ENCODE data around the gene CCDC102A.

Gene CCDC102A

GRCh38 chr16:57513371-57514102 is 22.8 kb downstream of the CCDC102A start:
- H3K4me3 ChIP-seq (ENCODE audit: low read length) = no peak overlapping the region
- TF ChIP-seq, protein P1, sequence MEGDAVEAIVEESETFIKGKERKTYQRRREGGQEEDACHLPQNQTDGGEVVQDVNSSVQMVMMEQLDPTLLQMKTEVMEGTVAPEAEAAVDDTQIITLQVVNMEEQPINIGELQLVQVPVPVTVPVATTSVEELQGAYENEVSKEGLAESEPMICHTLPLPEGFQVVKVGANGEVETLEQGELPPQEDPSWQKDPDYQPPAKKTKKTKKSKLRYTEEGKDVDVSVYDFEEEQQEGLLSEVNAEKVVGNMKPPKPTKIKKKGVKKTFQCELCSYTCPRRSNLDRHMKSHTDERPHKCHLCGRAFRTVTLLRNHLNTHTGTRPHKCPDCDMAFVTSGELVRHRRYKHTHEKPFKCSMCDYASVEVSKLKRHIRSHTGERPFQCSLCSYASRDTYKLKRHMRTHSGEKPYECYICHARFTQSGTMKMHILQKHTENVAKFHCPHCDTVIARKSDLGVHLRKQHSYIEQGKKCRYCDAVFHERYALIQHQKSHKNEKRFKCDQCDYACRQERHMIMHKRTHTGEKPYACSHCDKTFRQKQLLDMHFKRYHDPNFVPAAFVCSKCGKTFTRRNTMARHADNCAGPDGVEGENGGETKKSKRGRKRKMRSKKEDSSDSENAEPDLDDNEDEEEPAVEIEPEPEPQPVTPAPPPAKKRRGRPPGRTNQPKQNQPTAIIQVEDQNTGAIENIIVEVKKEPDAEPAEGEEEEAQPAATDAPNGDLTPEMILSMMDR (conservative IDR thresholded peaks at IDR 0.05; ENCODE audit: low read length) = no peak
- DNase-seq (ENCODE audit: low read depth) = no peak

GRCh38 chr16:57512296-57513001 is 23.9 kb downstream of the CCDC102A start:
- TF ChIP-seq, protein P1 (conservative IDR thresholded peaks at IDR 0.05; ENCODE audit: low read length) = no peak
- no peak for DNase-seq (ENCODE audit: low read depth)
- no peak overlapping the region for H3K4me3 ChIP-seq (ENCODE audit: low read length)

DNA sequence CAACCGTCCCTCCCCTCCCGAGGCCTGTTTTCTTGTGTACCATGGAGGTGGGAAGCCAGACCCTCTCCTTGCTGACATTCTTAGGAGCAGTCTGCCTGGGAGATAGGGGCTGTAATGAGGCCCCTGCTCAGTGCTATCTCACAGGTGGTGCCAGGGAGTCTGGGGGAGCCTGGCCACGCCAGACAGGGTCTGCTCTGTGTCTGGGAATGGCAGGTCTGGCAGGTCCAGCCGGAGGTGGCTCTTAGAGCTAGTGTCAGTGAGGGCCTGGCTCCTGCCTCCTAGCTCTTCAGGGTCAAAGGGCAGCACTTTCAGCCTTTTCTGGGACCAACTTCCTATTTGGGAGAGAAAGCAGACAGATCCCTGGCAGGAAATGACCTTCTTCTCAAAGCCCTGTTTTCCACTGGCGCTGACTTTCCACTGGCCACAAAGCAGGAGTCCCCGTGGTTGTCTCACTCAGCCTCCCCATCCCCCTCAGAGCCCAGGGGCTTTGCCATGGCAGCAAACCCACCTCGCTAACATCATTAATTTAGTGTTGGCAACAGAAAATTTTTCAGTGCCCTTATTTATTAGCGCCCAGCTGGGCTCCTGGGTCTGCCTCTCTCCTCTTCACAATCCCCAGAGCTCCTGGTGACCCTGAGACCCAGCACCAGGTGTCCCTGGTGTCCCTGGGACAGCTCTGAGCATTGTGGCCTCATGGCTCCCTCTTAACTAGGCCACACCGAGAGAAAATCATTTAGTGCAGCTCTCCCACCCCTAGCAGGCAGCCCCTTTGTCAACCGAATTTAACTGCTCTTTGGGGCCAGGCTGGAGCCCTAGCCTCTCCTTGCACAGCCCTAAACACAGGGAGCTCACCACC is 26.1 kb downstream of the CCDC102A start:
- no peak overlapping the region for H3K4me3 ChIP-seq (ENCODE audit: low read length)
- TF ChIP-seq, protein P1 (conservative IDR thresholded peaks at IDR 0.05; ENCODE audit: low read length) = no peak
- no peak for DNase-seq (ENCODE audit: low read depth)

DNA sequence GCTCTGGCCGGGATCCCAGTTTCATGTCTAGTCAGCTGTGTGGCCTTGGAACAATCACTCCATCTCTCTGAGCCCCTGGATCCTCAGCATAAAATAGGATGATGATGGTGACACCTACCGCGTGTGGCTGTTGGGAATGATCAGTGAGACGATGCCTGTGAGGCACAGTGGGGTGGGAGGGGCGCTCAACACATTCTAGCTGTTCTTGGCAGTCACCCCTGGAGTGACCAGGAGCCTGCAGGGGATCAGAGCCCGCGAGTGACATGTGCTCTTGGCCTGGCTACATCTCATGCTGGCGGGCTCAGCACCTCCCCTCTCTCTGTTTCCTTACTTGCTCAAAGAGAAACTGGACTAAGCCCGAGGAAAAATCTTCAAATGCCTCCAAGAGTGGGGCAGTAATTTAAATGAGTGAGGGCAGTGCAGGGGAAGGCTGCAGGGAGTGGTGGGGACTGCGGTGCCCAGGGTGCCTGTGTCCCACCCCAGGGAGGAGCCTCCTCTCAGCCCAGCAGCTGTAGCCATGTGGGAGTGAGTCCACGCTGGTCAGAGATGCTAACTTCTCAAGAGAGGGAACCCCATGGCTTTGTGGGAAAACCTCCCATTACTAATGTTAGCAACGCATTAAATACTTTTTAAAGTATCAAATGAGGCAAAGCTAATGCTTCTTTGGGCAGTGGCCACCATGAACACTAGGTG is 27.0 kb downstream of the CCDC102A start:
- no peak for DNase-seq (ENCODE audit: low read depth)
- TF ChIP-seq, protein P1 (conservative IDR thresholded peaks at IDR 0.05; ENCODE audit: low read length) = no peak
- no peak overlapping the region for H3K4me3 ChIP-seq (ENCODE audit: low read length)

DNA sequence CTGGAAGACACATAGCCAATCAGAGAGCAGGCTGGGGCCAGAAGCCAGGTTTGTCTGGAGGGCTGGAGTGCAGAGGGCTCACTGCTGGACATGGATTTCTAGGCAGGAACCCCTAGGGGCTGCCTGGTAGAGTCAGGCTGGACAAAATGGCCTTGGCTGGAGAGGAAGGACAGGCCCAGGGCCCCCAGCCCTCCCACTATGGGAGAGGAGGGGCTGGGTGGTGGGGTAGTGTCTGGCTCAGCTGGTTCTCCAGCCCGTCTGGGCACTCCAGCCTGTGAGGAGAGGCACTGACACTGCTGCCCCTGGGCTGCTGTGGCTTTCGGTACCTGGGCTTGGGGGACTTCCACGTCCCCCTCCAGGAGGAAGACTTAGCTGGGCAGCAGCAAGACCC is 28.3 kb downstream of the CCDC102A start:
- no peak for DNase-seq (ENCODE audit: low read depth)
- H3K4me3 ChIP-seq (ENCODE audit: low read length) = no peak overlapping the region
- TF ChIP-seq, protein P1 (conservative IDR thresholded peaks at IDR 0.05; ENCODE audit: low read length) = no peak

DNA sequence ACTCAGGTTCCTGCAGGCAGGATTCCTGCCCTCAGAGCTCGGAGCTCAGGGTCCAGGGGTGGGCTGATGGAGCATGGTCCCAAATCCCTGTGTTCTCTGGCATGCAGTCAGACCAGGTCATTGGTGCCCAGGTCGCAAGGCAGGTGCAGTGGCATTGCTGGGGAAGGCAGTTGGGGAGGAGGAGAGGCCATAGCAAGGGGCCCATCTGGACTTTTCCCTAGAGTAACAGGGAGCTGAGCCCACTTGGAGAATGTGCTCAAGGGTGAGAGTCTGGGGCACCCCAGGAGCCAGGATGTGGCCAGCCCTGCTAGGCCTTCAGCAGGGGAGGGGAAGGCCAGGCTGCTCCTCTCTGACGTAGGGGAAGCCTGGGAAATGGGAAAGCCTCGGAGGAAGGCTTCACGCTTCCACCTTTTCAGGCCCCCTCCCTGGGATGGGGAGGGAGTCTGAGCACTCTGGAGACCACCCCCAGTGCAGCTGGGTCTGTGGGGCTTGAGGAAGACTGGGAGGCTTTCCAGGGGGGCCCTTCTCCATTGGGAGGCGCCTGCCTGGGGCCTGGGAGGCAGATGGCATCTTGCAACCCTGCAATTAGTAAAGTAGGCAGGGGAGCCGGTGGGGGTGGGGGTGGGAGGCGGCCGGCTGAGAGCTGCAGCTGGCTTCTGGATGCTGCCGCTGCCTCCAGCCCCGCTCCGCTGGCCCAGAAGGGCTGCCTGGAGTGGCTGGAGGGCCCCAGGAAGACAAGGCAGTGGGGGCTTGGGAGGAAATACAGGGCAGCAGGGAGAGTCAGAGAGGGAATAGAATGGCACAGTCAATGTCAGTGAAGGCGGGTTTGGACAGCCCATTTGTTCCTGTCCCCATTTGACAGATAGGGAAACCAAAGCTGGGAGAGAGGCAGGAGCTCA is 29.0 kb downstream of the CCDC102A start:
- DNase-seq (ENCODE audit: low read depth) = no peak
- TF ChIP-seq, protein P1 (conservative IDR thresholded peaks at IDR 0.05; ENCODE audit: low read length) = no peak
- no peak overlapping the region for H3K4me3 ChIP-seq (ENCODE audit: low read length)
